HG03439 (cell line): ENCODE measurements around the gene TRIP13.
"Not testable (repeated sequence)": the region's sequence is repeated elsewhere in the genome, so short reads cannot be mapped to it uniquely, and the experiment has no call there.

Experiments
- ATAC-seq: cut with Tn5 transposase; IDR thresholded peaks from one replicate; pipeline ENCODE4 v1.9.1; 2021; ENCODE audit warnings: mild to moderate bottlenecking, moderate library complexity; ENCODE audit not compliant: unreplicated experiment

Gene TRIP13, protein sequence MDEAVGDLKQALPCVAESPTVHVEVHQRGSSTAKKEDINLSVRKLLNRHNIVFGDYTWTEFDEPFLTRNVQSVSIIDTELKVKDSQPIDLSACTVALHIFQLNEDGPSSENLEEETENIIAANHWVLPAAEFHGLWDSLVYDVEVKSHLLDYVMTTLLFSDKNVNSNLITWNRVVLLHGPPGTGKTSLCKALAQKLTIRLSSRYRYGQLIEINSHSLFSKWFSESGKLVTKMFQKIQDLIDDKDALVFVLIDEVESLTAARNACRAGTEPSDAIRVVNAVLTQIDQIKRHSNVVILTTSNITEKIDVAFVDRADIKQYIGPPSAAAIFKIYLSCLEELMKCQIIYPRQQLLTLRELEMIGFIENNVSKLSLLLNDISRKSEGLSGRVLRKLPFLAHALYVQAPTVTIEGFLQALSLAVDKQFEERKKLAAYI

GRCh38 chr5:892394-893136, at the start of gene TRIP13, which contains the start of gene BRD9:
TSS of gene TRIP13 (plus strand) at chr5:892884. CDS start at chr5:892999, 115 bp downstream.
TSS of gene BRD9 (minus strand) at chr5:892801. CDS start at chr5:892657, 144 bp downstream.
- ATAC-seq, result peak; percentile 92

GRCh38 chr5:843371-843770, 49.3 kb upstream of the TRIP13 start:
- not testable (repeated sequence) for ATAC-seq

DNA sequence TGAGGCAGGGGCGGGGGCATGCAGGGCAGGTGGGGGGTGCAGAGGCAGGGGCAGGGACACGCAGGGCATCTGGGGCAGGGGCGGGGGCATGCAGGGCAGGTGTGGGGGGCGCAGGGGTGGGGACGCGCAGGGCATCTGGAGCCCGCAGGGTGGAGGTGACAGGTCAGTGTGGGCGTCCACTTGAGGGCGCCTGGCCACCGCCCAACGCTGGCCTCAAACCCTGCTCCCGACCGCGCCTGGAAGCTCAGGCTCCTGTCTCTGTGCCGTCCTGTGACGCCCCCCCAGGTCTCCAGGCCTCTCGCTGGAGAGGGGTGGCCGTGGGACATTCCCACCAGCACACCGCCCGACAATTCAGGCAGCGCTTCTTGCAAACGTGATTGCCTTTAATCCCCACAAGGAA, 48.8 kb upstream of the TRIP13 start:
- not testable (repeated sequence) for ATAC-seq

- ATAC-seq, result not testable (repeated sequence)
Observed at GRCh38 chr5:844426-844825, 48.3 kb upstream of the TRIP13 start.

DNA sequence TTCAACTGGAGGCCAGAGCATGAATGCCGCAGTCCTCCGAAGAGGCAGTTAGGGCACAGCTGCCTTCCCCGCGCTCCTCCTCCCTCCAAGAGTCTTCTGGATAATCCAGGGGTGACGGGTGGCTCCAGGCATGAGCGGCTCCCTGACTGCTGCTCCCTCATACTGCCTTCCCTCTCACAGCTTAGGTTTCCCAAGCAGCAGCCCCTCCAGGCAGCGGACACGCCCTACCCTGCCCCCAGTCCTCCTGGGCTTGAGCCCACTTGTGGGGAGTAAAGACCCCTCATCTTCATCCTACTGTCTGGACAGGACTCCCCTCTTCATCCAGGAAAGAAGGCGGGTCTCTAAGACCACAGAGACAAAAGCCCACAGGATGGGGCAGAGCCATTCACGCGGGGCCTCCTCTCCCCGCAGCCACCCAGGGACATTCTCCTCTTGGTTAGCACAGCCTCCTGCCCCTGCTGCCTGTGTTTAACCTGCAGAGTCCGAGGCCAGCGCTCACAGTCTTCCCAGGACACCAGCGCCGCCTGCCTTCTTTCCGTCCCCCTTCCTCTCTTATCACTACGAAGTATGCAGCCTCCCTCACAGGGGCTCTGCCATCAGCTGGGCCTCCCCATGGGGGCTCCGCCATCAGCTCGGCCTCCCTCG, 47.5 kb upstream of the TRIP13 start:
- ATAC-seq, result not testable (repeated sequence)

DNA sequence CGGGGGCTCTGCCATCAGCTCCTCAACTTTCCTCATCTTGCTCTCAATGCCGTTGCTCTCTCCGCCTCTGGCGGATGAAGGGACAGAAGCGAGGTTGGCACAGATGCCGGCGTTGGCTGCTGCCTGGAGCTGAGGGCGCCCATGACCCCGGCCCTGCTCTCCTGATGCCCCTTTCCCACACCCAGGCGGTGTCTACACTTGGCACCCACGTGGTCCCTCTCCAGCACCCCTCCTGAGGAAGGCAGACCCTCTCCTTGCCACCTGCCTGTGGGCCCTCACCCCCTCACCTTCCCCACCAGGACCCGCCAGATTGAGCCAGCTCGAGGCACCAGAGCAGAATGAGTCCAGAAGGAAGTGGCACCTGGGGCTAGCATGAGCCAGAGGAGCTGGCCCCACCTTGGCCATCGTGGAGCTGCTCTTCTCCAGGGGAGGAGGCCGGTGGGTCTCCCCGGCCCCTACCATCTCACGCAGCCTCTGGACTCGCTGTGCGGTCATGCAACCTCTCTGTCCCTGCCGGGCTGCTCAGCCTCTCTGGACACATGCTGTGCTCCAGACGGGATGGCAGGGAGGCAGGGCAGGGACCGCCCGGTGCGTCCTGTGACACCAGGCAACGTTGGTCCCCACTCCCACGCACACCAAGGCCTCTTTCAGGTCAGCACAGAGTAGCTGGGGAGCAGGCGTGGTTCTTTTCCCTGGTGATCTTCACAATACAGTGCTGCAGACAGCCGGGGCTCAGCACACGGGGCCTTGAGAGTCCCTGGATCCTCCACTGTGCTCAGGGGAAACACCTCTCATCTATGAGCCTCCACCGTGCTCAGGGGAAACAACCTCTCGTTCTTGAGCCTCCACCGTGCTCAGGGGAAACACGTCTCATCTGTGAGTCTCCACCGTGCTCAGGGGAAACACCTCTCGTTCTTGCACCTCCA, 46.7 kb upstream of the TRIP13 start:
- not testable (repeated sequence) for ATAC-seq

DNA sequence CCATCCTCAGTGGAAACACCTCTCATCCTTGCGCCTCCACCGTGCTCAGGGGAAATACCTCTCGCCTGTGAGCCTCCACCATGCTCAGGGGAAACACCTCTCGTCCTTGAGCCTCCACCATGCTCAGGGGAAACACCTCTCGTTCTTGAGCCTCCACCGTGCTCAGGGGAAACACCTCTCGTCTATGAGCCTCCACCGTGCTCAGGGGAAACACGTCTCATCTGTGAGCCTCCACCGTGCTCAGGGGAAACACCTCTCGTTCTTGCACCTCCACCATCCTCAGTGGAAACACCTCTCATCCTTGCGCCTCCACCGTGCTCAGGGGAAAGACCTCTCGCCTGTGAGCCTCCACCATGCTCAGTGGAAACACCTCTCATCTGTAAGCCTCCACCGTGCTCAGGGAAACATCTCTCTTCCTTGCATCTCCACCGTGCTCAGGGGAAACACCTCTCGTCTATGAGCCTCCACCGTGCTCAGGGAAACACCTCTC, 46.0 kb upstream of the TRIP13 start:
- ATAC-seq, result not testable (repeated sequence)

DNA sequence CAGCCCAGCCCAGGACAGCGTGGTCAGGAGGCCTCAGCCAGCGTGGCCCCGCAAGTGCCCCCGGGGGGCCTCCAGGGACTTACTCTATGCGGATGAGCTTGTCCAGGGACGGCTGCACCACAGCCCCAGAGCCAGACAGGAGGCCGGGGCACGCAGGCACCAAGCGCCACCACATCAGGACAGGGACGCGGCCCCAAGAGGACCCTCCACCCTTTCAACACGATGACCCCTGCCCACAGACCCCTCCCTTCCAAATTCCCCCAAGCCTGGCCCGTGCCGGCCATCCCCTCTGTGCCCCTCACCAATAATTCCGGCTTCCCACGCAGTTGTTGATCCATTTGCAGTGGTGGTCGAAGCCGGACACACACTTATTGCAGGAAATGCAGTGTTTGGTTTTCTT, 45.5 kb upstream of the TRIP13 start:
- ATAC-seq, result not testable (repeated sequence)

DNA sequence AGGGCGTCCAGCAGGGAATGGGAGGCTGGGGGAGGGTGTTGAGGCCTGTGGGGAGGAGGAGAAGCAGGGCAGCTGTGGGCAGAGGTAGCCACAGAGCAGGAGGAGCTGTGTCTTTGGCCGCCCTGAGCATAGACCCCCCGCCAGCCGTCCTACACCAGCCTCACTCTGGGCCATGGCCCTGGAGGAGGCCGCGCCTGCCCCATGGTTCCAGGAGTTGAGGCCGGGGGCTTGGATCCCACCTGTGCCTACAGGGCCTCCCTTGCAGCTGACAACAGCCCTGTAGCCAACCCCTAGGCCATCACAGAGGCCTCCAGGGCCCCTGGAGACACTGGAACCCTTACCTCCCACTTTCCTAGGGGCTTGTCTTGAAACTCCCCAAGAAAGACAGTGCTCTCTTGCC, 44.9 kb upstream of the TRIP13 start:
- not testable (repeated sequence) for ATAC-seq

DNA sequence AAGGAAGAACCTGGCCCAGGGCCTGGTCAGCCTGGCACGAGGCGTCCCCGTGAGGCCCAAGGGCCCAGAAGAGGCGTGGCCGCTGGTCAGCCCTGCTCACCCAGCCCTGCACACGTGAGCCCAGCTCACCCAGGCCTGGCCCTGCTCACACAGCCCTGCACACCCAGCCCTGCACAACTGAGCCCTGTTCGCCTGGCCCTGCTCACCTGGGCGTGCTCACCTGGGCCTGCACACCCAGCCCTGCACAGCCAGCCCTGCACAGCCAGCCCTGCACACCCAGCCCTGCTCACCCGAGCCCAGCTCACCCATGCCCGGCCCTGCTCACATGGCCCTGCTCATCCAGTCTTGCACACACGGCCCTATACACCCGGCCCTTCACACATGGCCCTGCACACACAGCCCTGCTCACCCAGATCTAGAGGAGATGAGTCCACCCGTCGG, 44.0 kb upstream of the TRIP13 start:
- no peak for ATAC-seq

- ATAC-seq, result no peak
Observed at GRCh38 chr5:849651-850301, 42.9 kb upstream of the TRIP13 start.

DNA sequence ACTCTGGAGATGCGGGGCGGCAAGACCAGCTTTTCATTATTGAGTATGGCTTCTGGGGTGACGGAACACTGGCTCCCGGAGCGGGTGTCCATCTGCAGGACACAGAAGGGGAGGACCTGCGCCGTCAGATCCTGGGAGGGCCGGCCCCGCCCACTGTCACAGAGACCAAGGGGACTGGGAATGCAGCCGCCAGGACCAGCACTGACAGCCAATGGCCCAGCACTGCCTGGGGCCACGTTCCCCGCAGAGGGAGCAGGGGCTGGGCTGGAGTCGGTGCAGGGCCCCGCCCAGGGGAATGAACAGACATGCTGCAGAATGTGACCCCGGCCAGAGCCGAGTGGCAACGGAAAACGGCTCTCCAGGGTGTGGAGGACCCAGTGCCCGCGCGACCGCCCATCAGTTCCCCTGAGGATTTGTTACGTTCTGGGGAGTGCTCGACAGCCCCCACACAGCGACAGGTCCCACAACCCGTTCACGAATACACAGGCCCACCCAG, 42.1 kb upstream of the TRIP13 start, which contains the start of gene ZDHHC11:
TSS of gene ZDHHC11 (minus strand) at position 476 of the 496 bp plus-strand sequence. CDS start at position 92, 384 bp downstream.
- no peak for ATAC-seq

GRCh38 chr5:851076-851475, 41.6 kb upstream of the TRIP13 start:
- no peak for ATAC-seq

GRCh38 chr5:851553-851952, 41.1 kb upstream of the TRIP13 start:
- ATAC-seq, result no peak

DNA sequence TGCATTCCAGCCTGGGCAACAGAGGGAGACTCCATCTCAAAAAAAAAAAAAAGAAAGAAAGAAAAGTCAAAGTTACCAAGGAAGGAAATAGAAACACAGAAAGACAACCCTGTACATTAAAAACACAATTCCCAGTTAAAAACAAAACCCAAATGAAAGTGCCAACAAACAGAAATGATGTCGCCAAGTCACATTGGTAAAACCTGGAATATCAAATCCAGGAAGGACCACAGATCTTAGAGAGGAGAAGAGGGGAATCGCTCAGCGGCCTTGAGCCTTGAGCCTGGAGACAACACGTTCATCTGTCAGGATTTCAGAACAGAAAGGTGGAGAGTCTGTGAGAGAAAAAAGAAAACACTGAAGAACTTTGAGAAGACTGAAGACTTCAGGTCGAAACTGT, 40.7 kb upstream of the TRIP13 start:
- no peak for ATAC-seq

DNA sequence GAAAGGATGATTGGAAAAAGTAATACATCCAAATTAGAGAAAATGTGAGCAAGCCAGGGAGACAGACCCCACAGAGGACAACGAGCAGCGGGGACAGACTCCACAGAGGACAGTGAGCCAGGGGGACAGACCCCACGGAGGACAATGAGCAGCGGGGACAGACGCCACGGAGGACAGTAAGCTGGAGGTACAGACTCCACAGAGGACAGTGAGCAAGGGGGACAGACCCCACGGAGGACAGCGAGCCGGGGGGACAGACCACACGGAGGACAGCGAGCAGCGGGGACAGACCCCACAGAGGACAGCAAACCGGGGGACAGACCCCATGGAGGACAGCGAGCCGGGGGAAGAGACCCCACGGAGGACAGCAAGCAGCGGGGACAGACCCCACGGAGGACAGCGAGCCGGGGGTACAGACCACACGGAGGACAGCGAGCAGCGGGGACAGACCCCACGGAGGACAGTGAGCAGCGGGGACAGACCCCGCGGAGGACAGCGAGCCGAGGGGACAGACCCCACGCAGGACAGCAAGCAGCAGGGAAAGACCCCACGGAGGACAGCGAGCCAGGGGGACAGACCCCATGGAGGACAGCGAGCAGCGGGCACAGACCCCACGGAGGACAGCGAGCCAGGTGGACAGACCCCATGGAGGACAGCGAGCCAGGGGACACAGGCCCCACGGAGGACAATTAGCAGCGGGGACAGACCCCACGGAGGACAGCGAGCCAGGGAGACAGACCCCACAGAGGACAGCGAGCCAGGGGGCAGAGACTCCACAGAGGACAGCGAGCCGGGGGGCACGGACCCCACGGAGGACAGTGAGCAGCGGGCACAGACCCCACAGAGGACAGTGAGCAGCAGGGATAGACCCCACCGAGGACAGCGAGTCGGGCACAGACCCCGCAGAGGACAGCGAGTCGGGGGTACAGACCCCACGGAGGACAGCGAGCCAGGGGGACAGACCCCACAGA, 40.0 kb upstream of the TRIP13 start:
- ATAC-seq, result no peak

- not testable (repeated sequence) for ATAC-seq
Observed at GRCh38 chr5:853416-854090, 39.1 kb upstream of the TRIP13 start.
